NCI-H2196 (cell line): ENCODE measurements around the gene PTRH1.
"Not testable (repeated sequence)": the region's sequence is repeated elsewhere in the genome, so short reads cannot be mapped to it uniquely, and the experiment has no call there.

Experiments used
- DNase-seq: peaks from one replicate; lab custom pipeline; 2025; ENCODE audit not compliant: unreplicated experiment; lab: John Stamatoyannopoulos, UW

The PTRH1 gene, protein sequence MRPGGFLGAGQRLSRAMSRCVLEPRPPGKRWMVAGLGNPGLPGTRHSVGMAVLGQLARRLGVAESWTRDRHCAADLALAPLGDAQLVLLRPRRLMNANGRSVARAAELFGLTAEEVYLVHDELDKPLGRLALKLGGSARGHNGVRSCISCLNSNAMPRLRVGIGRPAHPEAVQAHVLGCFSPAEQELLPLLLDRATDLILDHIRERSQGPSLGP

DNA sequence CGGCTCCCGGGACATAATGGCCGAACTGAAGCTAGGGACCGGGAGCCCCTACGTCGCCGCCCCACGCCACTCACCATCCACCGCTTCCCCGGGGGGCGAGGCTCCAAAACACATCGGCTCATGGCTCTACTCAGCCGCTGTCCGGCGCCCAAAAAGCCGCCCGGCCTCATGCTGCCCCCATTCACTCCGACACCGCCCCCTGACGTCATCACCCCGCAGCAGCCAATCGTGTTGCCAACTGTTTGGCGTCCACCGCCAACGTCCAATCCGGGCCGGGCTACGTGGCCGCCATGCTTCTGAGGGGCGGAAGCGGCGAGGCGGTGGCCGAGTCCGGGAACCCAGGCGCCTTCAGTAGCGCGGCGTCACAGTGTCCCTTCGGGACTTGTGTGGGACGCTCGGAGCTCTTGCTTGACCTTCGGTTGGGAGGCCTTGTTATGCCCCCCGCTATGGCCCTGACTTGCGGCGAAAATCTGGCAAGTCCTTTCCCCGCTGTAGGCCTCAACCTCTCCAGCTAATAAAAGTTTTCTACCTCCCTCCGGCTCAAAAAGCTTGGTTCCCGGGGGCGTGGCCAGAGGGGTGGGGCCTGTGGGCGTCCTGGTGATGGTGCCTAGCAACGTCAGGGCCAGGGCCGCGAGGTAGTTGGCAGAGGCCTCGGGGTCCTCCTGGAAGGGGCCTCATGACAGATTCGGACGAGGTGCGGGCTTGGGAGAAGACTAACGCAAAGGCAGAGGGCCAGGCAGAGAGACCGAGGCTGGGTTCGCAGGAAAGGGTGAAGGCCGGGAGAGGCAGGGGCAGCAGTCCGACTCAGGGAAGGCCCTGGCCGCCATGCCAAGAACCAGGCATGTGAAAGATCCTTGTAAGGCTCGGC, at the start of gene PTRH1, which contains the start of gene TTC16:
TSS of gene PTRH1 (minus strand) at position 194 of the 868 bp plus-strand sequence. CDS start at position 170, 24 bp downstream.
TSS of gene TTC16 (plus strand) at position 610 of the 868 bp plus-strand sequence. CDS start at position 677, 67 bp downstream.
- DNase-seq: peak; percentile 94

DNA sequence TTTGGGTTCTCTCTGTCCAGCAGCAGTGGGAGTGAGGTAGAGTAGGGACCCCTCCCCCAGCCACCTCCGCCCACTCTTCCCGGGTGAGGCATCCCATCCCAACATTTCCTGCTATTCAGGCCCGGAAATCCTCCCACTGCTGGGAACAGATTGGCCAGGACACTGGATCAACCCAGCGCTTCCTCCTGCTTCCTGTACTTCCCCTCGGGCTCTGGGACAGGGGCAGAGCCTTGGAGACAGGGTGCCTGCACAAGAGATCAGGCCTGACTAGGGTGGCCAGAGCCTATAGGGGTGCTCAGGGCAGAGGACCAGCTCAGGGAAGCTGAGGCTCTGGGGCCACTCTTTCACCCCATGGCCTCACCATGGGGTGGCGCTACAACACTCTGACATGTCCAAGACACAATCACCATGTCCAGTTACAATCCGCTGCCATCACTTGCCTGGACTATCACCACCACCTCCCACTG, 48.5 kb upstream of the PTRH1 start:
- no peak for DNase-seq

DNA sequence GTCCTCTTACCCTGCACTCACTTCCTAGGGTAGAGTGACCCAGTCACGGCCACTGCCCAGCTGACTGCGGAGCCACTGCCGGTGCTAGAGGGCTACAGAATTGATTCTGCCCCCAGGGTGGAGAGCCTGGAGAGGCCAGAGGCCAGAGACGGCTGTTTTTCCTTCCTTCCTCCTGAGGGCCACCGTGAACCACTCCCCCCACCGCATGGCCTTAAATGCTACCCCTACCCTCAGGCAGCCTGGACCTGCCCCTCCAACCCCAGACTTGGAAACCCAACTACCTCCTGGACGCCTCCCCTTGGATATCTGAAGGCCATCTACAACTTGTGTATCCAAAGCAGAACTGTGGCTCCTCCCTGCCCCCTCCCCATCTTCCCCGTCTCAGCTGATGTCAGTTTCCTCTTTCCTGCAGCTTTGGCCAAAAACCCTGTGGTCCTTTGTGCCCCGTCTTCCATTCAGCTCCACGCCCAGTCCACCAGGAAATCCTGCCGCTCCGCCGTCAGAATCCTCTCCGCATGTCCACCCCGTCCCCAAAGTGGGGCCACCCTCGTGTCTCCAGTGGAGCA, 46.7 kb upstream of the PTRH1 start:
- no peak for DNase-seq

DNA sequence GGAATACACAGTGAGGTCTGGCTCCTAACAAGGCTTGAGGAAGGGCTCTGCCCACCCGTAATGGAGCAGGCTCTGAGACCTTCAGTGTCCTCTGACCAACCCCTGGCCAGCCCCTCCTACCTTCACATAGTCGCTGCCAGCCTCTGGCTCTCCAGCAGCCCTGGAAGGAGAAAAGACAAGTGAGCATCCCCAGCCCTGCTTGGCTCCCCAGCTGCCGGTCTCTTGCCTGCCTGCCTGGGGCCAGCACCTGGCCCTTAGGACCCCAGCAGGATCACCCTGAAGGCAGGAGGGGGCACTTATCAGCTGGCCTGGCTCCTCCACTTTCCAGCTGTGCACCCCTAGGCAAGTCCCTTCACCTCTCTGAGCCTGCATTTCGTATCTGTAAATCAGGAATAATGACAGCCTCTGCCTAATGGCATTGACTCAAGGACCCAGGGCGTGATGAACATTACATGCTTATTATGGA, 46.1 kb upstream of the PTRH1 start:
- DNase-seq: no peak

DNA sequence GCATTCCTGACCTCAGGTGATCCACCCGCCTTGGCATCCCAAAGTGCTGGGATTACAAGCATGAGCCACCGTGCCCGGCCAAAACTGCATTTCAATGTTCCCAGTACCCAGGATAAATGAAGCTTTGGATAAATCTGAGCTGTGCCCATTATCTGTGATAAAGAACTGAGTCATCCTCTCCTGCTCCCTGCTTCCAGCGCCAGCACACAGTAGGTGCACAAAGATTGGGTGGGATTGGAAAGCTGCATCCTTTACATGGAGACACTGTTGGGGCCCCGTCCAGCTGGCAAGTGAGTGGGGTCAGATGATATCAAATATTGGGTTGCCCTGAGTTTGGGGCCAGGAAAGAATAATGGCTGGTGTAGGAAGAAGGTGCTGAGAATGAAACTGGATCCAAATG, 45.6 kb upstream of the PTRH1 start:
- DNase-seq: no peak

DNA sequence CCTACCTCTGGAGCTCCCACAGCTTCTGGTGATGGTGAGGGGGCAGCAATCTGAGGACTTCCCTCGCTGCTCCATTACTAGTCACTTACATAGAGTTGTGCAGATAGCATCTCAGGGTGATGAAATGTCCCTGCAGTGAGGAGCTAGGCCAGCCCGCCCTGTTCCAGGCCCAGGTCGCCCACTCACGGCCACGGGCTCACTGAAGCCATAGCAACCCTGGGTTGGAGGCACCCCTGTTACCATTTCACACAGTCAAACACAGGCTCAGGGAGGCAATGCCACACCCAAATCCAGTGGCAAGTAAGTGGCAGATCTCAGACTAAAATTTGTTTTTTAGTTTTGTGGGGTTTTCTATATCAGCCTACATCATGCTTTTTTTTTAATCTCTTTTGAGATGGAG, 43.4 kb upstream of the PTRH1 start:
- DNase-seq: no peak

DNA sequence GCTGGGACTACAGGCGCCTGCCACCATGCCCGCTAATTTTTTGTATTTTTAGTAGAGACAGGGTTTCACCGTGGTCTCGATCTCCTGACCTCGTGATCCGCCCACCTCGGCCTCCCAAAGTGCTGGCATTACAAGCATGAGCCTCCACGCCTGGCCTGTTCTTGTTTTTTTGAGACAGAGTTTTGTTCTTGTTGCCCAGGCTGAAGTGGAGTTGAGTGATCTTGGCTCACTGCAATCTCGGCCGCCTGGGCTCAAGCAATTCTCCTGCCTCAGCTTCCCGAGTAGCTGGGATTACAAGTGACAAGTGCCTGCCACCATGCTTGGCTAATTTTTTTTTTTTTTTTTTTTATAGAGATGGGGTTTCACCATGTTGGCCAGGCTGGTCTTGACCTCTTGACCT, 41.3 kb upstream of the PTRH1 start:
- not testable (repeated sequence) for DNase-seq

DNA sequence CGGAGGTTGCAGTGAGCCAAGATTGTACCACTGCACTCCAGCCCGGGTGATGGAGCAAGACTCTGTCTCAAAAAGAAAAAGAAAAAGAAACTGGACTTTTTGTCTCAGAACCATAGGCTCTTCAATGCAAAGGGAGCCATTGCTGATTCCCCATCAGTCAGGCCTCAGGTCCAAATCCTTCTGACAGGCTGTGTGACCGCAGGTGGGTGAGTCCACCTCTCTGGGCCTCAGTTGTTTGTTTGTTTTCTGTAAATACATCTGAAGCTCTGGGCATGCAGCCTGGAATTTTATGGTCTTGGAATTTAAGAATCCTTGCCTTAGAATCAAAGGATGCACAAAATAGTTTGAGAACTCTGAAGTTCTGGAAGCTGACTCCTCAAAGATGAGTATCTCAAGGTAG, 40.8 kb upstream of the PTRH1 start:
- DNase-seq: no peak

DNA sequence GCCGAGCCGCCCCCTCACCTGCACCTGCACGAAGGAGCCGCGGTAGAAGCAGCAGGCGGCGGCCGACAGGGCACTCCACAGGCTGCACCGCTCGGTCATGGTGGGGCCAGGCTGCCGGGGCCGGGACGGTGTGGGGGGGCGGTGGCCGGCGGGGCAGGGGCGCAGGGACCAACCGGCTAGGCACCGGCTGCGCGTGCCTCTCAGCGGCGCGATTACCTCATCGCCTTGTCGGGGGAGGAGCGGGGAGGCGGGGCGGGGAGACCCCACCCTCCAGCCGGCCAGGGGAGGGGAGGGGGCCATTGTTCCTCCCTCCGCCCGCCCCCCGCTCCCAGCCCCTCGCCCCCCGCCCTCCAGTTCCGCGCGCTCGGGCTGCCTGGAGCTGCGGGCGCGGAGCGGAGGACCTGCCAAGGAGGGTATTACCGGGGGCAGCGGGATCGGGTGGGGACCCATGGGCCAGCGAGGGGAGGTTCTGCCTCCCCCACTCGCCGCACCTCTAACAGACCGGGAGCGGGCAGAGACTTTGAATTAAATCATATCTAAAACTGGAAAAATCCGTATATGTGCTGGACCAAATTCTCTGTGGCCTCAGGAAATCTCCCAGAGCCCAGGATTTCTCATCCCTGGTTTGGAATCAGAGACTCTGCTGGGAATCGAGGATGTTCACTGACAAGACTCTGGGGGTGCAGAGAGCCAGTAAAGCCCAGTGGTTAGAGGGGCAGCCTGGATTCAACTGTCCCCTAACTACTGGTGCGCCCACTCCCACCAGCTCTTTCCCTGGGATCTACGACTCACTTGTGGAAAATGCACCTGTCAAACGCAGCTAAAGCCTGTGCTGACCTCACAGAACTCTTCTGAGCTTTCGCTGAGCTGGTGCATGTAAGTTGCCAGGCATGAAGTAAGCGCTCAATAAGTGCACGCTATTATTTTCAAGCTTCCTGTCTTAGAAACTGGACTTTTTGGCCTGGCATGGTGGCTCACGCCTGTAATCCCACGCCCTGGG, 39.9 kb upstream of the PTRH1 start:
- DNase-seq: peak; percentile 6

DNA sequence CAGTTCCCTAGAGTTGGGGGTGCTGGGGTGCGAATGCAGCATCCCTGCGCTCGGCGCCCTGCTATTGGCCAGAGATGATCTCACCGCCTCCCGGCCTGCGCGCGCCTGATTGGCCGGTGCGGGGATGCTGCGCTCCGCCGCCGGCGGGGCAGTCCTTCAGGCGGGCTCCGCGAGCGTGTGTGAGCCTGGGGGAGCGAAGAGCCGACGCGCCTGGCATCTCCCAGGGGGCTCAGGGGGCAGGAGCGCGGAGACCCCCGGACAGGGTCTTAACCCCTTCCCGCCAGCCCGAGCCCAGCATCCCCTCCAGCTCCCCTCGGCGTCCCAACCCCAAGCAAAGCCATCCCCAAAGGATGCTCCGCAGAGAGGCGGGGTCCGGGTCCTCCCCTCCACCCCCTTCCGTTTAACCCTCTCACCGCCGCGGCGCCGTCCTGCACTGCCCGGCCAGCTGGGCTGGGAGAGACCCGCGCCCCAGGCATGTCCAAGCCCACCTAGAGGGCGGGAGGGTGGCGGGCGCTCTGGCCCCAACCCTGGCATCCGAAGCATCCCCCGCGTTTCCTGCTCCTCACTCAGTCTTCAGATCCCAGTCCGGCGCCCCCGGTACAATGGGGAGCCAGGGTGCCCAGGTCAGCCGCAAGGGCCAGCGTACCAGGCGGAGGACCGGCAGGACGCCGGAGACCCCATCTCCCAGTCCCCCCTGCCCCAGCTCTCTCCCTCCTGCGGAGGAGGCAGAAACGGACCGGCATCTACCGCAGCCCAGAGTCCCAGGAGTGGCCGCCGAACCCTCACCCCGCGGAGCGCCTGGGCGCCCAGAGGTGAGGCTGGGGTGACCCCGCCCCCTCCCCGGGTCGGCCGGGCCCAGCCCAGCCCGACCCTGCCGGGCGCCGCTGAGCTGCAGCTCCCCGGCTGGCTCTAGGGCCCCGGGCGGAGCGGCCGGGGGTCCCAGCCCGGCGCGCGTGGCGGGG, 38.9 kb upstream of the PTRH1 start:
- DNase-seq: peak; percentile 71

DNA sequence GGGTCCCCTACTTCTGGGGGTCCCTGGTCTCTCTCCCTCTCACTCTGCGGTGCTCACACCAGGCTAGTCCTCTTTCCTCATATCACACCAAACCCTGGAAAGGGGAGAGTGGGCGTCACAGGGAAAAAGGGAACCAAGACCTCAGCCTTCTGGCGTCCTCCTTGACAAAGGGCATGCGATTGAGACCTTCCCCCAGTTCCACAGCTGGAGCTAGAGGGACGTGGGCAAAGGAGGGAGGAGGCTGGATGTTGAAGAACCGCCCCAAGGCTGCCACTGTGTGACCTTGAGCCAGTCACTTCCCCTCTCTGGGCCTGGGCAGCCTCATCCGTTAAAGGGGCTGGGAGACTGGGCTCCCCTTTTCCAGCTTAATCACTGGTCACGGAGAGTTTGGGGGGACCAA, 38.2 kb upstream of the PTRH1 start:
- DNase-seq: no peak

DNA sequence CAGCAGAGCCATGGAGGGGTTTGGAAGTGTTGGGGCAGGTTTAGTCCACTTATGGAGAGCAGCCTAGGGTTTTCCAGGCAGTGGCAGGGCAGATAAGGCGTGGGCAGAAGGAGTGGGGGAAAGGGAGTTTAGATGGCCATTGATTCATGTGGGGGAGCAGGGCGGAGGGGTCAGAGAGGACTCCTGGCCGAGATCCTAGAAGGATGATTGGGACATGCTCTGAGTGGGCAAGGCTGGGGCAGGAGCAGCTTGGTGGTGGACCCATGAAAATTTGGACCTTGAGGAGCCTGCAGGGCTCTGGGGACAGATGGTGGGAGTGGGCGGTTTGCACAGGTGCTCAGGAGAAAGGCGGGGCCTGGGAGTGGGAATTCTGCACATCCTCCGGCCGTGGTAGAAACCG, 37.7 kb upstream of the PTRH1 start:
- DNase-seq: no peak

DNA sequence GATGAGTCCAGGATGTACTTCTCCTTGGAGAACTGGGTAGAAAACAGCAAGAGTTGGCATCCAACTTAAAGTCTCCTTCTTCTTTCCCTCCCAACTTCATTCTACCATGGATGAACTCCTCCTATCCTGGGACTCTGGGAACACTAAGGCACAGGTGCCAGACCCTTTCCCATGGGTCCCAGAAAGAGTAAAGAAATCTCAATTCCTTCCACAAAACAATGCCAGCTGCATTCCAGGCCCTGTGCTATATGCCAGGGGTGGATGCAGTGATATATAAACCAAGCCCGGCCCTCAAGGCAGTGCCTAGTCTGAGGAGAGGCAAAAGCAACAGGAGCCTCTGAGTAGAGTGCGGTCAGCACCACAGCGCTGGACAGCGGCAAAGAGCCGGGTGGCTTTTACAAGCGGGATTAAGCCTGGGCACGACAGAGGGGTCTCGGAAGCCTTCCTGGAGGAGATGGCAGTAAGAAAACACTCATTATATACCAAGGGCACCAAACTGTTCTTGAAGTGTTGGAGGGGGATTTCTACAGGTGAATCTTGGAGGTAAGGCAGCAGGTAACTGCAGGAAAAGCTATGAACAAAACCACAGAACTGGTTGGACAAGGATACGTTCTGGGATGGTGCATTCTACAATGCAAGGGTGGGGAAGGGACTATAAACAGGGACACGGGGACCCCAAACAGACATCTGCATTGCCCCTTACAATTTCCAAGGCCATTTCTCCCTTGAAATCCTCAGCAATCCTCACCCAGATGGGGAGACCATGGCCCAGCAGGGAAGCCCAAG, 36.0 kb upstream of the PTRH1 start:
- DNase-seq: no peak

DNA sequence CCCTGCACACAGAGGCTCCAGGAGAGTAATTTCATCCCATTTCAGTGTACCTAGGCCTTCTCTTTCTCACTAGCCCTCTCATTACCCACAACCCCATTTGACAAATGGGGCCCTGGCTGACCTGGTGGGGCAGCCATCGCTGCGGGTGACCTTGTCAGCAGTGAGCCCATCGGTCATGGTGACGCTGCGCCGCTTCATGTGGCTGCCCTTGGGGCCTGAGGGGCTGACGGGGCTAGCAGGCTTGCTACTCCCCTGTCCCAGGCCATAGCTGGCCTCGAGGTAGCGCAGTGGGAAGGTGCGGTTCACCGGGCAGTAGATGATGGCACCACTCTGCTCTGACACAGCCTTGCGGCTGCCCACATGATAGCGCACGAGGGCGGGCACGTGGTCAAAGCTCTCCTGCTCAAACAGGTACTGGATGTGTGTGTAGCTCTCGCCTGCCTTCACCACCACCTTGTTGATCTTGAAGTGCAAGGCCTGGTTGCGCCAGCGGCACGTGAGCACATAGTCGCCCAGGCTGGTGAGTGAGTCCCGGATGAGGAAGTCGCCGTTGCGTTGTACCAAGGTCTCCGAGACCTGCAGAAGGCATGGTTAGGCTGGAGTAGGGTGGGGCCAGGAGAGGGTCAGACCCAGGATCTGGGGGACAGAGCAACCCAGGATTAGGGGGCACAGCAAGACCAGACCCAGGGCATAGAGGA, 33.8 kb upstream of the PTRH1 start:
- DNase-seq: no peak

DNA sequence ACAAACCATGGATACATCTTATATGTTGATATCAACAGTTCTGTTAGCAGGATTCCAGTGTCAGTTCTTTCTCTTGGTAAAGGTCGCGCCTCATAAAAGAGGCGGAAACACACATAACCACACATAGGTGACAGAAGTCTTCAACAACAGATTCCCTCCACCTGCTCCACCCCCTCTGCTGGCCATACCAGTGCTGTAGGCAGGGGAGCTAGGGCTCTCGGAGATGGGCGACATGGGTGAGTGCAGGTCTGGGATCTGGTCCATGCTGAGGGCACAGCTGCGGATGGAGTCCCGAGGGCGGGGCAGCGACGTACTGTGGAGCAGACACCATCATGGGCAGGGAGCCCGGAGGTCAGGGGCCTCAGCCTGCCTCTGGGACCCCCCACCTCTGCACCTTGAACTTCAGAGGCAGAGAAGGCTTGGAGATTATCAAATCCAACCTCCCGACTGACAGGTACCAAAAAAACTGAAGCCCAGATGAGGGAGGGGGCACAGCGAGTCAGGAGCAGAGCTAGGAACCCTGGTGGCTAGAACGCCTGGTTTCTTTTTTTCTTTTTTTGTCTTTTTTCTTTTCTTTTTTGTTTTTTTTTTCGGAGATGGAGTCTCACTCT, 31.6 kb upstream of the PTRH1 start:
- DNase-seq: no peak

DNA sequence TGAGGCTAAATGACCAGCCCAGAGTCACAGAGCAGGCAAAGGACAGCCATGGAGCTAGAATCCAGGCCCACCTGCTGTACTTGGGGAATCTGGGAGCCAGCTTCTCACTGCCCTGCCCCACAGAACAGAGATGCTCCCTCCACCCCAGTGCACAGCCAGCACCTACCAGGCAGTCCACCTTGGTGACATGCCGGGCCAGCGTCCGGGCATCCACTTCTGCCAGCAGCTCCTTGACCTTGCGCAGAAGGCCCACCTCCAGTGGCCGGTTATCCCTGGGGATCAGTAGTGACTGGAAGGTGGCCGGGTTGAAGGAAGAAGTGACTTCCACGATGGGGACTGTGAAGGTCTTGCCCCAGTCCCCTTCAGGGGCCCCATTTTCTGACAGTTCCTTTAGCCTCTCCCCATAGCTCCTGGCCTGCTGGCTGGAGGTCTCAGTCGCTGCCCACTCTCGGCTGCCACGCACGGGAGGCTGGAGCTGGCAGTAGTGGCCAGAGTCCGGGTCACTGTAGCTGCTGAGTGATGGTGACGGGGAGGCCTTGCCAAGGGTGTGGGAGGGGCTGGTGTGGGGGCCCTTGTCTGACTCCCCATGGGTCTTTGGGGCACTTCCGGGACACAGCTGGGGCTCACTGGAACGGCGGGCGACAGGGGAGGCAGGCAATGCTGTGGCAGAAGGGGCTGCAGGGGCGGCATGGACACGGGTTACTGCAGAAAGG, 29.1 kb upstream of the PTRH1 start:
- DNase-seq: no peak
